HepG2 (cell line): Measurements from ENCODE around the gene GLRX5. TPM values are rescaled to one million over a fixed set of nuclear protein-coding genes. Genes with fewer than 3 reads are reported as not detected.

ENCODE experiments used
- ATAC-seq: fragments of 200-7000 bp; cut with Tn5 transposase; 3 replicates; pipeline ENCODE4 v1.9.1; 2020; ENCODE audit warnings: mild to moderate bottlenecking, moderate library complexity
- BruUV-seq: library from RNA; stranded (reverse); fragments of 400-500 nt; replicated peaks from 2 replicates; lab custom pipeline; 2021; lab: Mats Ljungman, UMichigan
- CTCF ChIA-PET: fragments of 300-600 bp; formaldehyde crosslinking; extraction: SDS; loops from one replicate; lab custom pipeline; 2021; ENCODE audit warnings: low total read pairs, inconsistent platforms, low intra/inter-chr PET ratio; lab: Yijun Ruan, JAX
- POLR2A ChIA-PET: fragments of 350-600 bp; sonication (Branson Sonifier 250); formaldehyde crosslinking; loops from one replicate; lab custom pipeline; 2020; ENCODE audit warnings: antibody characterized with exemption, inconsistent platforms; lab: Yijun Ruan, JAX
- DNase-seq: peaks from one replicate; pipeline ENCODE4 v3.0.0-alpha.2; 2015; ENCODE audit warnings: low spot score
- FAIRE-seq: peaks from 3 replicates; lab custom pipeline; 2011; peaks lifted over from hg19 to GRCh38; lab: Jason Lieb, UNC
- H2AFZ ChIP-seq: one replicate; pipeline ENCODE4 v1.6.1; 2011; ENCODE audit warnings: low read length, inconsistent platforms
- H3K27ac ChIP-seq: fragments of 300-600 bp; 3 replicates; pipeline ENCODE4 v1.8.0; 2011; ENCODE audit warnings: mixed run types, mild to moderate bottlenecking, mixed read lengths, low read length, inconsistent platforms; ENCODE audit not compliant: insufficient read depth; ENCODE audit errors: extremely low read length
- H3K27me3 ChIP-seq, 2 experiments: fragments of 200-600 bp in 1 of 2; 2 replicates in 1 of 2; 3 replicates in 1 of 2; pipeline versions ENCODE4 v1.6.0 to v1.8.0; 2011; ENCODE audit warnings: low read length in 2 of 2, mild to moderate bottlenecking in 2 of 2, moderate library complexity in 2 of 2, inconsistent platforms in 1 of 2; ENCODE audit not compliant: insufficient read depth in 2 of 2, control insufficient read depth in 1 of 2
- H3K36me3 ChIP-seq, 2 experiments: fragments of 200-600 bp in 1 of 2; replicated peaks in 1 of 2; 2 replicates in 1 of 2; 3 replicates in 1 of 2; pipeline versions ENCODE4 v1.5.1 to v1.8.0; 2011; ENCODE audit warnings: low read length in 2 of 2, inconsistent platforms in 1 of 2; ENCODE audit not compliant: insufficient read depth in 2 of 2, control insufficient read depth in 1 of 2
- H3K4me1 ChIP-seq: 2 replicates; pipeline ENCODE4 v1.5.1; 2012; ENCODE audit warnings: low read length, inconsistent platforms; ENCODE audit not compliant: insufficient read depth
- H3K4me2 ChIP-seq: 2 replicates; pipeline ENCODE4 v1.6.0; 2011; ENCODE audit warnings: low read depth, low read length, inconsistent platforms
- H3K4me3 ChIP-seq, 3 experiments: fragments of 200-600 bp in 1 of 3; sonication (generic), shearing (Covaris generic) in 1 of 3; replicated peaks in 1 of 3; 2 replicates each; pipeline ENCODE4 v1.5.1; 2011 to 2016; ENCODE audit warnings: low read length in 3 of 3, inconsistent platforms in 2 of 3, low read depth in 2 of 3, mild to moderate bottlenecking in 2 of 3, control low read depth in 1 of 3, mixed read lengths in 1 of 3; ENCODE audit not compliant: insufficient read depth in 1 of 3
- H3K79me2 ChIP-seq: one replicate; pipeline ENCODE4 v1.6.1; 2011; ENCODE audit warnings: low read length, inconsistent platforms; ENCODE audit not compliant: insufficient read depth
- H3K9ac ChIP-seq: 2 replicates; pipeline ENCODE4 v1.6.0; 2011; ENCODE audit warnings: mild to moderate bottlenecking, low read depth, low read length, inconsistent platforms; ENCODE audit not compliant: insufficient read depth
- H3K9me3 ChIP-seq: 2 replicates; pipeline ENCODE4 v1.5.1; 2012; ENCODE audit warnings: mild to moderate bottlenecking, low read length
- H4K20me1 ChIP-seq: 2 replicates; pipeline ENCODE4 v1.6.0; 2011; ENCODE audit warnings: inconsistent platforms, mild to moderate bottlenecking, low read length, moderate library complexity; ENCODE audit not compliant: insufficient read depth
- DMAP1 ChIP-seq: IDR thresholded peaks from 2 replicates; pipeline ENCODE4 v1.6.1; 2016
- EP300 ChIP-seq, 3 experiments: sonication (generic) in 1 of 3; formaldehyde crosslinking in 1 of 3; IDR thresholded peaks; 2 replicates each; pipeline versions ENCODE4 v1.5.1 to v1.6.1; 2011 to 2020; ENCODE audit warnings: low read depth in 2 of 3, low read length in 2 of 3, borderline replicate concordance in 1 of 3, improper control_type of control experiment in 1 of 3, mild to moderate bottlenecking in 1 of 3, missing genetic modification reagents in 1 of 3, moderate library complexity in 1 of 3
- JUN ChIP-seq: sonication (generic); formaldehyde crosslinking; IDR thresholded peaks from 2 replicates; pipeline ENCODE4 v1.4.0; 2020; ENCODE audit warnings: mild to moderate bottlenecking, missing genetic modification reagents
- KDM3A ChIP-seq: IDR thresholded peaks from 2 replicates; pipeline ENCODE4 v1.6.1; 2018; ENCODE audit warnings: low read depth, missing compliant biosample characterization
- KLF16 ChIP-seq, 2 experiments: sonication (generic) in 1 of 2; formaldehyde crosslinking in 1 of 2; IDR thresholded peaks; 2 replicates each; pipeline versions ENCODE4 v1.6.1 to v1.8.0; 2016 to 2023; ENCODE audit warnings: missing genetic modification reagents in 2 of 2, missing compliant biosample characterization in 1 of 2
- MEIS1 ChIP-seq: sonication (generic); formaldehyde crosslinking; IDR thresholded peaks from 2 replicates; pipeline ENCODE4 v1.9.0; 2021; ENCODE audit warnings: mild to moderate bottlenecking, missing genetic modification reagents, moderate library complexity, borderline replicate concordance
- NCOA2 ChIP-seq: sonication (generic); formaldehyde crosslinking; IDR thresholded peaks from 2 replicates; pipeline ENCODE4 v1.8.0; 2022; ENCODE audit warnings: inconsistent platforms
- NFYB ChIP-seq: sonication (generic); formaldehyde crosslinking; IDR thresholded peaks from 2 replicates; pipeline ENCODE4 v1.4.0; 2020; ENCODE audit warnings: missing genetic modification reagents
- PHF8 ChIP-seq: sonication (generic); formaldehyde crosslinking; IDR thresholded peaks from 2 replicates; pipeline ENCODE4 v1.5.0; 2020; ENCODE audit warnings: missing genetic modification reagents
- POLR2AphosphoS5 ChIP-seq: IDR thresholded peaks from 2 replicates; pipeline ENCODE4 v1.6.1; 2012; ENCODE audit warnings: low read depth, low read length
- PTBP1 ChIP-seq: fragments of 200-400 bp; formaldehyde crosslinking; IDR thresholded peaks from 2 replicates; pipeline ENCODE4 v1.6.1; 2018; ENCODE audit warnings: low read length, low read depth; ENCODE audit not compliant: poor library complexity, severe bottlenecking
- RAD51 ChIP-seq: fragments of 450-650 bp; IDR thresholded peaks from 2 replicates; pipeline ENCODE4 v1.6.1; 2016; ENCODE audit warnings: borderline replicate concordance
- SMYD3 ChIP-seq: sonication (generic); formaldehyde crosslinking; IDR thresholded peaks from 2 replicates; pipeline ENCODE4 v1.8.1; 2023; ENCODE audit warnings: mild to moderate bottlenecking, missing genetic modification reagents
- SP5 ChIP-seq: IDR thresholded peaks from 2 replicates; pipeline ENCODE4 v1.6.1; 2016; ENCODE audit warnings: low read depth, borderline replicate concordance
- STAG1 ChIP-seq: sonication (generic); formaldehyde crosslinking; IDR thresholded peaks from 2 replicates; pipeline ENCODE4 v1.4.0; 2020; ENCODE audit warnings: missing genetic modification reagents
- TEAD2 ChIP-seq: sonication (generic); formaldehyde crosslinking; IDR thresholded peaks from 2 replicates; pipeline ENCODE4 v1.9.0; 2021; ENCODE audit warnings: missing genetic modification reagents
- YEATS4 ChIP-seq: sonication (generic); formaldehyde crosslinking; IDR thresholded peaks from 2 replicates; pipeline ENCODE4 v1.4.0; 2020; ENCODE audit warnings: missing genetic modification reagents, borderline replicate concordance
- ZFP62 ChIP-seq: sonication (generic); formaldehyde crosslinking; IDR thresholded peaks from 2 replicates; pipeline ENCODE4 v1.4.0; 2020; ENCODE audit warnings: missing genetic modification reagents
- ZFX ChIP-seq: sonication (generic); formaldehyde crosslinking; IDR thresholded peaks from 2 replicates; pipeline ENCODE4 v1.4.0; 2020; ENCODE audit warnings: mild to moderate bottlenecking, low read depth, missing genetic modification reagents, moderate library complexity
- ZFYVE20 ChIP-seq: sonication (generic); formaldehyde crosslinking; IDR thresholded peaks from 2 replicates; pipeline ENCODE4 v1.8.0; 2023; ENCODE audit warnings: low read depth, mild to moderate bottlenecking, moderate library complexity, missing genetic modification reagents, borderline replicate concordance
- ZKSCAN1 ChIP-seq: fragments of 150-350 bp; IDR thresholded peaks from 2 replicates; pipeline ENCODE4 v1.6.1; 2014; ENCODE audit warnings: low read length
- ZNF232 ChIP-seq: sonication (generic); formaldehyde crosslinking; IDR thresholded peaks from 2 replicates; pipeline ENCODE4 v1.4.0; 2020; ENCODE audit warnings: missing genetic modification reagents, borderline replicate concordance
- ZNF24 ChIP-seq: fragments of 450-650 bp; IDR thresholded peaks from 2 replicates; pipeline ENCODE4 v1.6.1; 2017; ENCODE audit warnings: antibody characterized with exemption, mild to moderate bottlenecking
- ZNF558 ChIP-seq: sonication (generic); formaldehyde crosslinking; IDR thresholded peaks from 2 replicates; pipeline ENCODE4 v1.9.0; 2022; ENCODE audit warnings: mild to moderate bottlenecking, missing genetic modification reagents, borderline replicate concordance
- ZNF652 ChIP-seq: IDR thresholded peaks from 2 replicates; pipeline ENCODE4 v1.6.1; 2016; ENCODE audit warnings: low read depth, borderline replicate concordance
- ZNF746 ChIP-seq: sonication (generic); formaldehyde crosslinking; IDR thresholded peaks from 2 replicates; pipeline ENCODE4 v1.8.0; 2022; ENCODE audit warnings: mild to moderate bottlenecking, missing genetic modification reagents
- ZNF776 ChIP-seq: sonication (generic); formaldehyde crosslinking; IDR thresholded peaks from 2 replicates; pipeline ENCODE4 v1.4.0; 2020; ENCODE audit warnings: mild to moderate bottlenecking, missing genetic modification reagents
- WGBS: methylation state at CpG from one replicate; pipeline ENCODE4 v1.1.6; 2017; ENCODE audit warnings: low lambda C conversion rate; 5-methylcytosine and 5-hydroxymethylcytosine counted together
- in situ Hi-C: cut with HindIII; loops from 2 replicates; pipeline ENCODE4 v1.10.0; 2017; ENCODE audit warnings: low pct_unique_long_range_greater_than_20kb; ENCODE audit not compliant: extremely low pct_ligation_motif_present
- intact Hi-C: fragments of 100-400 bp; cut with micrococcal nuclease; formaldehyde crosslinking; loops from one replicate; pipeline ENCODE4 v1.10.0; 2022; ENCODE audit not compliant: unreplicated experiment
- polyA plus RNA-seq, 8 experiments: library from polyadenylated mRNA; depleted of rRNA in 3 of 8; stranded (reverse) in 7 of 8; unstranded in 1 of 8; fragments of >200 nt; fragmentation: Illumina TruSeq in 4 of 8; extraction: Trizol in 4 of 8; gene quantifications; 2 replicates each; pipeline versions ENCODE4 v1.2.1 to v1.2.3, GENCODE V29; 2011 to 2016; ENCODE audit warnings: low read depth in 4 of 8, missing spikeins in 1 of 8, mixed read lengths in 1 of 8; ENCODE audit not compliant: insufficient read depth in 1 of 8
- total RNA-seq, 5 experiments: library from RNA; depleted of rRNA; stranded (reverse); fragments of >200 nt; fragmentation: Illumina TruSeq; extraction: Trizol; gene quantifications; 2 replicates each; pipeline ENCODE4 v1.2.3, GENCODE V29; 2016; ENCODE audit warnings: low read depth in 1 of 5

Gene GLRX5
- total and polyA plus RNA-seq, 2 of the 13 experiments (the other 11 are each of a cell fraction or from before 2014, with no cell fraction given) = 122 to 146 TPM

GRCh38 chr14:95524706-95525512 is 9.9 kb upstream of the GLRX5 start:
- Histone ChIP-seq H3K9ac (peak overlapping the region; percentile 91), H2AFZ (no peak overlapping the region), H3K79me2 (peaks cover 33% of the 10 kb centered on the region), H3K4me1 (peaks cover 92% of the 10 kb centered on the region), H4K20me1 (no peaks in the 10 kb centered on the region), H3K4me2 (peak overlapping the region; percentile 95), H3K27me3 (no peaks in the 10 kb centered on the region), H3K36me3 (no peaks in the 10 kb centered on the region), H3K4me3 (peak overlapping the region; percentile 30 to 65 (median 54); a peak in 4 of 6 replicates), H3K27ac (peak overlapping the region; percentile 99), H3K9me3 (no peaks in the 10 kb centered on the region)
- ChIA-PET CTCF (interaction anchor here (1.1 kb wide), 1 partner anchor 83 kb away, joined by 3 read pairs; no protein-coding TSS in a partner anchor), POLR2A (interaction anchor here (1.9 to 6.2 kb wide), 8 partner anchors 9 to 80 kb away, joined by 5 to 129 read pairs (median 56); partner anchors contain the start of genes GLRX5 and SYNE3)
- WGBS = 4% methylated on average over 6 of the region's 6 CpGs
- intact Hi-C loops = loop anchor here (1.0 to 5.0 kb wide), 3 partner anchors 9 to 38 kb away; partner anchors contain the start of gene SYNE3
- peak; percentile 65 for ATAC-seq
- peak; percentile 95 for DNase-seq
- in situ Hi-C loops = no loop called here
- BruUV-seq = no TSS peak
- peak; percentile 99 for FAIRE-seq
- TF ChIP-seq ZNF776 (CRISPR knock-in tag) = no peak
- TF ChIP-seq STAG1 = peak; percentile 24
- 0 out of 2 replicates have a peak, but pooled peaks have one; percentile 29 for TF ChIP-seq MEIS1 (CRISPR knock-in tag)
- TF ChIP-seq RAD51 = no peak
- peak; percentile 56; the same call in 1 of the 2 replicates for TF ChIP-seq POLR2AphosphoS5
- no peak; the same call in 1 of the 2 replicates for TF ChIP-seq ZFX
- peak; percentile 98 for TF ChIP-seq NCOA2 (CRISPR knock-in tag)
- no peak for TF ChIP-seq ZKSCAN1
- TF ChIP-seq ZNF558 (CRISPR knock-in tag) = peak; percentile 35; the same call in 1 of the 2 replicates
- TF ChIP-seq KLF16 (CRISPR knock-in tag; IDR thresholded peaks at IDR 0.05) = peak in 1 of 2 experiments; percentile 96; a peak in 2 of 4 replicates
- TF ChIP-seq TEAD2 (CRISPR knock-in tag) = no peak
- peak; percentile 85 for TF ChIP-seq YEATS4
- no peak for TF ChIP-seq PHF8
- no peak for TF ChIP-seq ZFP62 (CRISPR knock-in tag)
- peak; percentile 52; the same call in 1 of the 2 replicates for TF ChIP-seq ZNF232
- no peak for TF ChIP-seq ZNF24
- TF ChIP-seq EP300 (IDR thresholded peaks at IDR 0.05; ENCODE audit: low read depth in 2 of 2, low read length in 2 of 2) = peak; percentile 57 to 97; a peak in 2 of 4 replicates
- peak; percentile 94 for TF ChIP-seq EP300 (CRISPR knock-in tag; IDR thresholded peaks at IDR 0.05; ENCODE audit: borderline replicate concordance)
- TF ChIP-seq ZNF746 (CRISPR knock-in tag) = 0 out of 2 replicates have a peak, but pooled peaks have one; percentile 59
- TF ChIP-seq PTBP1 = no peak
- peak; percentile 88 for TF ChIP-seq DMAP1 (CRISPR knock-in tag)
- peak; percentile 69 for TF ChIP-seq SP5 (CRISPR knock-in tag)
- 0 out of 2 replicates have a peak, but pooled peaks have one; percentile 22 for TF ChIP-seq JUN
- TF ChIP-seq SMYD3 (CRISPR knock-in tag) = peak; percentile 19; the same call in 1 of the 2 replicates
- TF ChIP-seq ZNF652 (CRISPR knock-in tag) = no peak
- peak; percentile 73; the same call in 1 of the 2 replicates for TF ChIP-seq KDM3A (CRISPR knock-in tag)
- no peak for TF ChIP-seq ZFYVE20 (CRISPR knock-in tag)
- TF ChIP-seq NFYB (CRISPR knock-in tag) = 0 out of 2 replicates have a peak, but pooled peaks have one; percentile 20
